ENCODE results near the gene NAGS.
"Not testable (repeated sequence)": the region's sequence is repeated elsewhere in the genome, so short reads cannot be mapped to it uniquely, and the experiment has no call there.

NAGS gene

DNA sequence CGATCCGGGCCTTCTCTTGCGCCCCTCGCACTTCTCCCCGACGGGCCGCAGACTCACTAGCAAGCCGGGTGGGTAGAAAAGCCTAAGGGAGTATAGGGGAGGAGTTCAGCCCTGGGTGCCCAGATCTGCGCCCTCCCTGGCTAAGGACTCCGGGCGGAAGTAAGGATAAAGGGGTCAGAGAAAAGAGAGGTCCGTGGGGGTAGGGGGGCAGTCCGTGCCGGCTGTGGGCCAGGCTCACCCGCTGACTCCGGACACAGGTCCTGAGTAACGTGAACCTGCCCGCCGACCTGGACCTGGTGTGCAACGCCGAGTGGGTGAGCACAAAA, 1.8 kb downstream of the NAGS start:
- no peak for DNase-seq (ENCODE audit: low read depth in 2 of 3, low spot score in 2 of 3)

GRCh38 chr17:44006598-44007345, 2.4 kb downstream of the NAGS start:
- peak; percentile 90 to 98 (median 94) for DNase-seq (ENCODE audit: low read depth in 2 of 3, low spot score in 2 of 3)

- no peak for DNase-seq (ENCODE audit: low read depth in 2 of 3, low spot score in 2 of 3)
Observed at GRCh38 chr17:44007346-44008204, 3.2 kb downstream of the NAGS start.

- DNase-seq (ENCODE audit: low read depth in 2 of 3, low spot score in 2 of 3) = no peak
Observed at GRCh38 chr17:44008205-44008909, 3.9 kb downstream of the NAGS start.

DNA sequence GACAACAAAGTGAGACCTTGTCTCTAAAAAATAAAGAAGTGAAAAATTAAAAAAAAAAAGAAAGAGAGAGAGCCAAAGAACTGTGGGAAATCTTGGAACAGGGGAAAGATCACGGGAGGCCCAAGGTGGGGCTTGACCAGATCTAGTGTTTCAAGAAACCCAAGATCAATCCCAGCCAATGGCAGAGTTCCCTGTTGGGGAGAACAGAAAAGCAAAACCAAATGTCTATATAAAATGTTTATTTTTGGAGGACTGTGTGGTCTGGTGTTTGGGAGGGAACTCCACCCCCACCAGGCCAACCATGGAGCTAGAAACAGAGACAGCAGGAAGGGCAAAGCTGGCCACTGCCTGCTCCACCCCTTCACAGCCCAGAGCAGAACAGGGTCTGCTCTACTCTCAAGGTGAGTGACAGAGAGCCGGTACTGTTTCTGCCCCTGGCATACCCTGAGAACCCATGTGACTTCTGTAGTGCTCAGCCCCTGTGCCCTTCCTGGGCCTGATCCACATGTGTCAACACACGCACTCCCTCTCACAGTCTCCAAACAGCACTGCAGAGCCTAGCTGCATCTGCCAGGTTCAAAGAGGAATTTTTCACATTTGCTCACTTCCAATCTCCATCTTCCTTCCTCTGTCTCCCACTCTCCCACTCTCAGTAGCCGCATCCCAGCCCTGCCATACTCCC, 6.7 kb downstream of the NAGS start:
- no peak for DNase-seq (ENCODE audit: low read depth in 2 of 3, low spot score in 2 of 3)

DNA sequence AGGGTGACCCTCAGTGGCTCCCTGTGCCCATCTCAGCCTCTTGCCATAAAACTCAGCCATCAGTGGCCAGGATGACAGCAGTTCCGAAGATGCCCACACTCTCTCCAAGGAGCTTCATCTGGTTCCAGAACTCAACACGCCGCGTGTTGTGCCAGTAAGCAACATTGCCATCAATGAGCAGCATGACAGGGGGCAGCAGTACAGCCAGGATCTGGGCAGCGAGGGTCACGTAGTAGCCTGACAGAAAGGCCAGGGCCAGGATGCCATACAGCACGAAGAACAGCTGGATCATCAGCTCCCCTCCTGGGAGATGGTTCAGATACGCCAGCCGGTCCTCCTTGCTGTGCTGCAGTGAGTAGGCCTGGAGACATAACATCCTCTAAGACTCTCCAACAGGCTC, 7.5 kb downstream of the NAGS start:
- no peak for DNase-seq (ENCODE audit: low read depth in 2 of 3, low spot score in 2 of 3)

- no peak for DNase-seq (ENCODE audit: low read depth in 2 of 3, low spot score in 2 of 3)
Observed at GRCh38 chr17:44012391-44012790, 8.0 kb downstream of the NAGS start.

- no peak for DNase-seq (ENCODE audit: low read depth in 2 of 3, low spot score in 2 of 3)
Observed at GRCh38 chr17:44012874-44013273, 8.5 kb downstream of the NAGS start.

DNA sequence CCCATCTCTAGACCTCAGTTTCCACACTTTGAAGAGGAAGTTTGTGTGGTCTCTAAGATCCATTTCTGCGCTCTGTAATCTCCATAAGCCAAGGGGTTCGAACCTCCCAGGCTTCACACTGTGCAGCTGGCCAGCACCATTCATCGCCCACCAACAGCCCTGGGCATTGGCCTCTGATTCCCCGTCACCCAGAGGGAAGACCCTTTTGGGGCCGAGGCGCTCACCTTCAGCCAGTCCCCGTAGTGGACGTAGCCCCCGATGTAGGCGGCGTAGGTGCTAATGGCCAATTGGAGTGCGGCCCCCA, 9.7 kb downstream of the NAGS start:
- DNase-seq (ENCODE audit: low read depth in 2 of 3, low spot score in 2 of 3) = no peak

GRCh38 chr17:44014437-44015172, 10.2 kb downstream of the NAGS start, which contains the start of gene TMEM101:
Gene TMEM101 (minus strand): TSS chr17:44014963. CDS start chr17:44014952, 11 bp downstream.
- peak; percentile 51 to 78 (median 71) for DNase-seq (ENCODE audit: low read depth in 2 of 3, low spot score in 2 of 3)

- not testable (repeated sequence) for DNase-seq (ENCODE audit: low read depth in 2 of 3, low spot score in 2 of 3)
Observed at GRCh38 chr17:44021227-44021626, 16.8 kb downstream of the NAGS start.

- DNase-seq (ENCODE audit: low read depth in 2 of 3, low spot score in 2 of 3) = no peak
Observed at GRCh38 chr17:44022246-44022645, 17.8 kb downstream of the NAGS start.

- DNase-seq (ENCODE audit: low read depth in 2 of 3, low spot score in 2 of 3) = no peak
Observed at GRCh38 chr17:44023545-44024270, 19.3 kb downstream of the NAGS start.

DNA sequence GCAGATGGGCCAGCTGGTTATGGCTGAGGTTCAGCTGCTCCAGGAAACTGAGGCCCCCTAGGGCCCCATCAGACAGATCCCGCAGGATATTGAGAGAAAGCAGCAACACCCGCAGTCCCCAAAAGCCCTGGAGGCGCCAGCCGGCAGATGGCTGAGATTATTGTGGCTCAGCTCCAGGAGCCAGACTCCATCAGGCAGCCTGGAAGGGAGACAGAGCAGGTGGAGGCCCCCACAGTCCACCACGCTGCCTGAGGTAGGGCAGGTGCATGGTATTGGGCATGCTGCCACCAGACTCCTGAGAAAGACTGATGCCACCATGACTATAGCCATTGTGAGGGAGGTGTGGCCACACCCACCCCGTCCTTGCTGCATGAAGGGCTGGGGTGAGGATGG, 19.8 kb downstream of the NAGS start:
- DNase-seq (ENCODE audit: low read depth in 2 of 3, low spot score in 2 of 3) = no peak

DNA sequence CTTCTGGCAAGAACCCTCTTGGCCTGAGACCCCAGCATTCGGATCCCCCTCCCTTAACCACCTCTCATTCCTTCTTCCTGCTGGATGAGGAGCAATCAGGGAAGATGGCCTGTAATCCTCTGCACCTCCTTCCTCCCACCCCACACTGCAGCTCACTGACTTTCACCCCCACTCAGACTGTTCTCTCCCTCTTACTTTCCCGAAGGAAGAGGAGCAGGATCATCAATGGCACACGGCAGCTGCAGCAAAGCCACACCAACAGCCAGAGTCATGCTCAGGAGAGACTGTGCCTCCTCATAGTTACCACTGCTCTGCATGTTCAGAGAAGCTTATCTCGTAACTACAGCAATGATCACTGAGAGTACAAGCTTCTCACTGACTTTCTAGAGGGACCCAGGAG, 20.4 kb downstream of the NAGS start:
- no peak for DNase-seq (ENCODE audit: low read depth in 2 of 3, low spot score in 2 of 3)

GRCh38 chr17:44029736-44030135, 25.3 kb downstream of the NAGS start:
- DNase-seq (ENCODE audit: low read depth in 2 of 3, low spot score in 2 of 3) = no peak

- DNase-seq (ENCODE audit: low read depth in 2 of 3, low spot score in 2 of 3) = no peak
Observed at GRCh38 chr17:44030482-44030881, 26.1 kb downstream of the NAGS start.

- DNase-seq (ENCODE audit: low read depth in 2 of 3, low spot score in 2 of 3) = no peak
Observed at GRCh38 chr17:44033861-44034408, 29.5 kb downstream of the NAGS start.

GRCh38 chr17:44034688-44035087, 30.3 kb downstream of the NAGS start:
- not testable (repeated sequence) for DNase-seq (ENCODE audit: low read depth in 2 of 3, low spot score in 2 of 3)

DNA sequence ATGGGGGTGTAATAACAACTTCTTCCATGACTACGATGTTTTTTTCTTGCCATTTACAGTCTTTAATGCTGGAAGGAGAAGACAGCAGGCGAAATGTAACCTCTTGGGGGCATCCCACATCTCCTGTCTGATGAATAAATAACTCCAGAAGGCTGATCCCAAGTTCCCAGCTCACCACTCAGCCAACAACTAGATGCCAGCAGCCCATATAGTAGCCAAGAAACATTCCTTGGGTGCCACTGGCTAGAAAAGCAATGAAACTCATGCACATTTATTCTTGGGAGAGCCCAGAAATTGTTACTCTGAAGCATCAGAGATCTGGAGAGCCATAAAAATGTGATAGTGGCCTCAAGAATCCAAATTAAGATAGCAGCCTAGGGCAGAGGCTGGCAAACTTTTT, 33.0 kb downstream of the NAGS start:
- DNase-seq (ENCODE audit: low read depth in 2 of 3, low spot score in 2 of 3) = no peak
